H1 (cell line): Measurements from ENCODE around the gene TMX3. TPM values are rescaled to one million over a fixed set of nuclear protein-coding genes. Genes with fewer than 3 reads are reported as not detected.

ENCODE experiments used
- CTCF ChIA-PET: fragments of 300-600 bp; sonication (Branson Sonifier 250); formaldehyde crosslinking; loops from one replicate; lab custom pipeline; 2021; ENCODE audit not compliant: partially characterized antibody; lab: Charles Lee
- POLR2A ChIA-PET: fragments of 300-600 bp; sonication (Branson Sonifier 250); formaldehyde crosslinking; loops from one replicate; lab custom pipeline; 2021; ENCODE audit warnings: inconsistent platforms; ENCODE audit not compliant: partially characterized antibody; lab: Charles Lee
- DNase-seq, 2 experiments: peaks; one replicate each; pipeline versions ENCODE4 v3.0.0 to v3.0.0-alpha.2; 2010 to 2022; ENCODE audit warnings: low spot score in 2 of 2, low read depth in 1 of 2, mixed read lengths in 1 of 2
- FAIRE-seq: peaks from 2 replicates; lab custom pipeline; 2011; peaks lifted over from hg19 to GRCh38; lab: Jason Lieb, UNC
- H2AFZ ChIP-seq: 2 replicates; pipeline ENCODE4 v1.8.1; 2012; ENCODE audit warnings: low read length, inconsistent platforms
- H2AK5ac ChIP-seq: 2 replicates; pipeline ENCODE4 v1.6.1; 2013; ENCODE audit warnings: low read depth, low read length
- H2BK120ac ChIP-seq: replicated peaks from 2 replicates; pipeline ENCODE3; 2013; ENCODE audit warnings: low read depth, low read length, inconsistent platforms
- H2BK12ac ChIP-seq: 2 replicates; pipeline ENCODE4 v1.6.1; 2013; ENCODE audit warnings: low read depth, low read length
- H2BK15ac ChIP-seq: 2 replicates; pipeline ENCODE4 v1.6.1; 2013; ENCODE audit warnings: low read length
- H2BK20ac ChIP-seq: 2 replicates; pipeline ENCODE4 v1.6.1; 2013; ENCODE audit warnings: low read length
- H2BK5ac ChIP-seq: 2 replicates; pipeline ENCODE4 v1.6.1; 2013; ENCODE audit warnings: low read depth, low read length
- H3K14ac ChIP-seq: 2 replicates; pipeline ENCODE4 v1.6.1; 2013; ENCODE audit warnings: inconsistent platforms; ENCODE audit not compliant: insufficient read length
- H3K18ac ChIP-seq: 2 replicates; pipeline ENCODE4 v1.6.1; 2013; ENCODE audit warnings: low read length; ENCODE audit errors: extremely low read depth
- H3K23ac ChIP-seq: 2 replicates; pipeline ENCODE4 v1.6.1; 2013; ENCODE audit warnings: inconsistent platforms; ENCODE audit not compliant: insufficient read length
- H3K23me2 ChIP-seq: 2 replicates; pipeline ENCODE4 v1.6.1; 2013; ENCODE audit warnings: low read depth, low read length
- H3K27ac ChIP-seq: 2 replicates; pipeline ENCODE4 v1.6.1; 2011; ENCODE audit warnings: low read depth, low read length, inconsistent platforms
- H3K27me3 ChIP-seq, 4 experiments: replicated peaks in 1 of 4; 1 replicate in 1 of 4; 2 replicates in 3 of 4; pipeline versions ENCODE4 v1.6.1 to v1.8.1; 2011 to 2013; ENCODE audit warnings: low read length in 3 of 4, mild to moderate bottlenecking in 3 of 4, inconsistent platforms in 2 of 4, mixed read lengths in 2 of 4, moderate library complexity in 1 of 4; ENCODE audit not compliant: control insufficient read depth in 3 of 4, insufficient read depth in 3 of 4; ENCODE audit errors: extremely low read depth in 1 of 4
- H3K36me3 ChIP-seq, 4 experiments: 2 replicates each; pipeline versions ENCODE4 v1.6.1 to v1.8.1; 2011 to 2013; ENCODE audit warnings: mild to moderate bottlenecking in 4 of 4, low read length in 3 of 4, moderate library complexity in 2 of 4, control low read depth in 1 of 4, inconsistent platforms in 1 of 4; ENCODE audit not compliant: insufficient read depth in 4 of 4, control insufficient read depth in 2 of 4
- H3K4ac ChIP-seq: replicated peaks from 2 replicates; pipeline ENCODE3; 2013; ENCODE audit warnings: low read length, low read depth, mixed read lengths, inconsistent platforms; ENCODE audit not compliant: insufficient read length
- H3K4me1 ChIP-seq, 4 experiments: replicated peaks in 1 of 4; 1 replicate in 1 of 4; 2 replicates in 3 of 4; pipeline versions ENCODE4 v1.6.1 to v1.8.1; 2011 to 2013; ENCODE audit warnings: low read length in 3 of 4, inconsistent platforms in 2 of 4, mixed read lengths in 1 of 4; ENCODE audit not compliant: insufficient read depth in 4 of 4, control insufficient read depth in 3 of 4
- H3K4me2 ChIP-seq, 2 experiments: 2 replicates each; pipeline versions ENCODE4 v1.6.1 to v1.8.1; 2011 to 2013; ENCODE audit warnings: low read depth in 2 of 2, low read length in 2 of 2, control low read depth in 1 of 2, inconsistent platforms in 1 of 2, mild to moderate bottlenecking in 1 of 2; ENCODE audit not compliant: insufficient read depth in 1 of 2
- H3K4me3 ChIP-seq, 4 experiments: fragments of 200-600, 300-600 bp in 1 of 4; sonication (generic), shearing (Covaris generic), sonication (Bioruptor Twin) in 1 of 4; 2 replicates each; pipeline versions ENCODE4 v1.5.1 to v1.8.1; 2011 to 2016; ENCODE audit warnings: low read length in 4 of 4, low read depth in 3 of 4, control low read depth in 2 of 4, inconsistent platforms in 2 of 4, mild to moderate bottlenecking in 2 of 4, mixed read lengths in 1 of 4, moderate library complexity in 1 of 4; ENCODE audit not compliant: insufficient read depth in 2 of 4; ENCODE audit errors: extremely low read depth in 1 of 4
- H3K56ac ChIP-seq: replicated peaks from 2 replicates; pipeline ENCODE3; 2013; ENCODE audit warnings: low read depth, mild to moderate bottlenecking, mixed read lengths, low read length, inconsistent platforms; ENCODE audit not compliant: insufficient read length
- H3K79me1 ChIP-seq: 2 replicates; pipeline ENCODE4 v1.6.1; 2013; ENCODE audit warnings: low read depth, low read length, control low read depth
- H3K79me2 ChIP-seq, 2 experiments: 2 replicates each; pipeline versions ENCODE4 v1.6.1 to v1.8.1; 2012 to 2013; ENCODE audit warnings: low read length in 2 of 2, mild to moderate bottlenecking in 2 of 2, inconsistent platforms in 1 of 2; ENCODE audit not compliant: insufficient read depth in 2 of 2, control insufficient read depth in 1 of 2
- H3K9ac ChIP-seq, 4 experiments: replicated peaks in 1 of 4; 1 replicate in 1 of 4; 2 replicates in 3 of 4; pipeline versions ENCODE4 v1.6.1 to v1.8.1; 2011 to 2013; ENCODE audit warnings: low read depth in 3 of 4, low read length in 3 of 4, control low read depth in 2 of 4, mild to moderate bottlenecking in 2 of 4, moderate library complexity in 2 of 4, inconsistent platforms in 1 of 4; ENCODE audit errors: extremely low read depth in 1 of 4
- H3K9me3 ChIP-seq, 2 experiments: 2 replicates each; pipeline versions ENCODE4 v1.6.1 to v1.8.1; 2012 to 2013; ENCODE audit warnings: mild to moderate bottlenecking in 2 of 2, moderate library complexity in 2 of 2, control low read depth in 1 of 2, inconsistent platforms in 1 of 2, low read depth in 1 of 2, low read length in 1 of 2, mixed read lengths in 1 of 2; ENCODE audit not compliant: insufficient read depth in 2 of 2
- H4K20me1 ChIP-seq, 2 experiments: replicated peaks in 1 of 2; 2 replicates each; pipeline versions ENCODE3 to v1.8.1; 2011 to 2013; ENCODE audit warnings: inconsistent platforms in 2 of 2, low read length in 2 of 2, mild to moderate bottlenecking in 1 of 2; ENCODE audit not compliant: insufficient read depth in 2 of 2, control insufficient read depth in 1 of 2
- H4K5ac ChIP-seq: 2 replicates; pipeline ENCODE4 v1.6.1; 2013; ENCODE audit warnings: low read length, low read depth, mixed read lengths, inconsistent platforms; ENCODE audit not compliant: insufficient read length
- H4K8ac ChIP-seq: 2 replicates; pipeline ENCODE4 v1.8.0; 2013; ENCODE audit warnings: mild to moderate bottlenecking, moderate library complexity, low read length, inconsistent platforms; ENCODE audit not compliant: insufficient read depth; ENCODE audit errors: extremely low read depth
- H4K91ac ChIP-seq: replicated peaks from 2 replicates; pipeline ENCODE3; 2013; ENCODE audit warnings: low read length, mixed read lengths, inconsistent platforms; ENCODE audit not compliant: insufficient read length
- ATF3 ChIP-seq: IDR thresholded peaks from 2 replicates; pipeline ENCODE4 v1.6.1; 2011; ENCODE audit warnings: low read depth, mild to moderate bottlenecking, low read length; ENCODE audit not compliant: insufficient read depth
- BRCA1 ChIP-seq: IDR thresholded peaks from 2 replicates; pipeline ENCODE4 v1.6.1; 2012; ENCODE audit warnings: low read depth, low read length, improper control_type of control experiment
- CHD1 ChIP-seq: IDR thresholded peaks from 2 replicates; pipeline ENCODE4 v1.6.1; 2012; ENCODE audit warnings: low read depth, low read length, improper control_type of control experiment
- CTBP2 ChIP-seq: IDR thresholded peaks from 2 replicates; pipeline ENCODE4 v1.7.0; 2011; ENCODE audit warnings: borderline replicate concordance, mild to moderate bottlenecking, moderate library complexity, mixed read lengths, low read length; ENCODE audit not compliant: insufficient read depth, insufficient read length
- EZH2 ChIP-seq: fragments of 200-600 bp; sonication (generic); IDR thresholded peaks from 2 replicates; pipeline ENCODE4 v1.7.1; 2012; ENCODE audit warnings: low read depth, mild to moderate bottlenecking, moderate library complexity, low read length, inconsistent platforms; ENCODE audit not compliant: severe bottlenecking
- HDAC2 ChIP-seq, 2 experiments: fragments of 300-600 bp in 1 of 2; sonication (generic) in 1 of 2; IDR thresholded peaks; 2 replicates each; pipeline ENCODE4 v1.6.1; 2011 to 2012; ENCODE audit warnings: low read depth in 2 of 2, low read length in 2 of 2, mild to moderate bottlenecking in 2 of 2, moderate library complexity in 2 of 2, borderline replicate concordance in 1 of 2, inconsistent platforms in 1 of 2
- PHF8 ChIP-seq: fragments of 200-600 bp; sonication (generic); conservative IDR thresholded peaks from 2 replicates; pipeline ENCODE4 v1.7.1; 2012; ENCODE audit warnings: low read depth, mild to moderate bottlenecking, inconsistent platforms, low read length, moderate library complexity
- POLR2AphosphoS5 ChIP-seq: IDR thresholded peaks from 2 replicates; pipeline ENCODE4 v1.6.1; 2011; ENCODE audit warnings: low read depth, low read length
- POU5F1 ChIP-seq: IDR thresholded peaks from 2 replicates; pipeline ENCODE4 v1.6.1; 2011; ENCODE audit warnings: low read depth, mild to moderate bottlenecking, low read length, moderate library complexity
- RXRA ChIP-seq: IDR thresholded peaks from 2 replicates; pipeline ENCODE4 v1.6.1; 2011; ENCODE audit warnings: low read depth, mild to moderate bottlenecking, low read length, moderate library complexity; ENCODE audit not compliant: insufficient read depth
- SIN3A ChIP-seq, 2 experiments: IDR thresholded peaks in 1 of 2; conservative IDR thresholded peaks in 1 of 2; 2 replicates each; pipeline ENCODE4 v1.6.1; 2011 to 2012; ENCODE audit warnings: low read length in 2 of 2, improper control_type of control experiment in 1 of 2, low read depth in 1 of 2, mild to moderate bottlenecking in 1 of 2
- SIRT6 ChIP-seq: IDR thresholded peaks from one replicate; pipeline ENCODE4 v1.7.1; 2012; ENCODE audit warnings: low read length, inconsistent platforms
- SP4 ChIP-seq: IDR thresholded peaks from 2 replicates; pipeline ENCODE4 v1.6.1; 2012; ENCODE audit warnings: low read length, inconsistent platforms
- TCF12 ChIP-seq: IDR thresholded peaks from 2 replicates; pipeline ENCODE4 v1.6.1; 2011; ENCODE audit warnings: low read depth, mild to moderate bottlenecking, low read length
- WGBS, 2 experiments: shearing (Covaris generic) in 1 of 2; methylation state at CpG; one replicate each; pipeline versions ENCODE4 v1.1.6 to v1.1.7; 2013 to 2015; ENCODE audit warnings: low lambda C conversion rate in 2 of 2, mixed read lengths in 2 of 2, inconsistent platforms in 1 of 2, low coverage in 1 of 2, missing lambda C conversion rate in 1 of 2; ENCODE audit not compliant: insufficient replicate concordance in 2 of 2, insufficient coverage in 1 of 2, insufficient read length in 1 of 2; ENCODE audit errors: extremely low coverage in 1 of 2, missing lambda C conversion rate in 1 of 2; 5-methylcytosine and 5-hydroxymethylcytosine counted together
- polyA plus RNA-seq, 7 experiments: library from polyadenylated mRNA; depleted of rRNA in 3 of 7; stranded (reverse) in 5 of 7; unstranded in 2 of 7; fragments of >200 nt in 5 of 7; fragments of 200-250 nt in 2 of 7; gene quantifications; 1 replicate in 5 of 7; 2 replicates in 1 of 7; 4 replicates in 1 of 7; pipeline versions ENCODE4 v1.2.1 to v1.2.3, GENCODE V29; 2011 to 2013; ENCODE audit warnings: missing spikeins in 2 of 7, mixed read lengths in 2 of 7
- total RNA-seq: library from RNA; stranded (reverse); fragmentation: NEBNext Ultra II Directional; extraction: Animal tissue kit (Norgen Biotek cat#: 25700); gene quantifications from 2 replicates; pipeline ENCODE4 v1.2.1, GENCODE V29; 2021

TMX3 gene
- total and polyA plus RNA-seq, 2 of the 8 experiments (the other 6 are each of a cell fraction or from before 2014, with no cell fraction given), result 12.6 to 29.0 TPM

GRCh38 chr18:68694316-68694715, 20.6 kb downstream of the TMX3 start:
- H3K4ac ChIP-seq, result no peak overlapping the region
- ChIA-PET CTCF (interaction anchor here (0.6 kb wide), 1 partner anchor 20 kb away, joined by 3 read pairs; no protein-coding TSS in a partner anchor), POLR2A (no interaction called here)
- no peak overlapping the region for H3K4me3 ChIP-seq
- H2BK15ac ChIP-seq, result no peak overlapping the region
- no peaks in the 10 kb centered on the region for H4K20me1 ChIP-seq
- no peak overlapping the region for H3K56ac ChIP-seq
- no peaks in the 10 kb centered on the region for H3K9me3 ChIP-seq
- H2BK20ac ChIP-seq, result no peak overlapping the region
- DNase-seq (no peak), FAIRE-seq (no peak)
- H2AFZ ChIP-seq, result no peak overlapping the region
- H2BK120ac ChIP-seq, result no peak overlapping the region
- no peaks in the 10 kb centered on the region; the same call in 1 of the 2 replicates for H3K79me1 ChIP-seq
- H3K4me2 ChIP-seq, result no peak overlapping the region
- no peak overlapping the region for H3K9ac ChIP-seq
- no peak overlapping the region for H4K91ac ChIP-seq
- H3K23me2 ChIP-seq, result peaks cover 2% of the 10 kb centered on the region
- no peak overlapping the region for H3K27ac ChIP-seq
- H3K14ac ChIP-seq, result no peak overlapping the region
- no peak overlapping the region for H2BK12ac ChIP-seq
- H3K79me2 ChIP-seq, result no peaks in the 10 kb centered on the region
- H3K36me3 ChIP-seq, result peaks cover 10 to 42% (median 17%) of the 10 kb centered on the region in 4 experiments; a peak in 7 of 8 replicates
- H3K4me1 ChIP-seq, result no peaks in the 10 kb centered on the region
- no peak overlapping the region; the same call in 1 of the 2 replicates for H4K8ac ChIP-seq
- no peak overlapping the region for H3K23ac ChIP-seq
- H3K27me3 ChIP-seq, result no peaks in the 10 kb centered on the region
- H2AK5ac ChIP-seq, result no peak overlapping the region
- 94% methylated on average over 11 of the region's 11 CpGs; no CpG with 5 or more reads in 1 of the 2 experiments for WGBS, 2 experiments
- no peak overlapping the region for H4K5ac ChIP-seq
- H2BK5ac ChIP-seq, result no peak overlapping the region
- H3K18ac ChIP-seq, result no peak overlapping the region
- no peak for TF ChIP-seq PHF8
- no peak for TF ChIP-seq CHD1
- no peak for TF ChIP-seq TCF12
- TF ChIP-seq RXRA, result no peak
- no peak for TF ChIP-seq SP4
- no peak for TF ChIP-seq SIRT6
- TF ChIP-seq SIN3A (conservative IDR thresholded peaks at IDR 0.05 in 1 of 2, IDR thresholded peaks at IDR 0.05 in 1 of 2; ENCODE audit: low read depth in 1 of 2, low read length in 2 of 2), result no peak
- TF ChIP-seq BRCA1, result no peak
- TF ChIP-seq EZH2, result no peak
- TF ChIP-seq POLR2AphosphoS5, result no peak
- TF ChIP-seq POU5F1, result no peak
- no peak for TF ChIP-seq CTBP2
- TF ChIP-seq ATF3, result no peak
- no peak for TF ChIP-seq HDAC2 (IDR thresholded peaks at IDR 0.05; ENCODE audit: borderline replicate concordance in 1 of 2, low read depth in 2 of 2, low read length in 2 of 2)
